ENCODE measurements around the gene PLSCR1.

PLSCR1 gene

DNA sequence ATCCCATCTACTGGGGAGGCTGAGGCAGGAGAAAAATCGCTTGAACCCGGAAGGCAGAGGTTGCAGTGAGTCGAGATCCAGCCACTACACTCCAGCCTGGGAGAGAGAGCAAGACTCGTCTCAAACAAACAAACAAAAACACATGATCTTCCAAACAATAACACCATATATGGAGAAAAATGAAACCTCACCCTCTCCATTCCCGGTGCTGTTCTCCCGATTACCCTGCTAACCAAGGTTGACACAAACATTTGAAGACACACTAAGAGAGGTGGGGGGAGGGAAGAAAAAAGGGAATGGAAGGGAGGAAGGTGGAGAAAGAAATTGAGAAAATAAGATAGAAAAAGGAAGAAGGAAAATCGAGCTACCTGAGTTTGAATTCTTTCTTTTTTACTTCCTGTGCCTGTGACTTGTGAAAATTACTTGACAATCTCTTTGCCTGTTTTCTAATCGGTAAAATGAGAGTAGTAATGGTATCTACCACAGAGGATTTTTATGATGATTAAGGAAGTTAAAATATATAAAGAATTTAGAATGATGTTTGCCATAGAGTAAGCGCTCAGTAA is 73.9 kb downstream of the PLSCR1 start:
- DNase-seq: peak; percentile 21

DNA sequence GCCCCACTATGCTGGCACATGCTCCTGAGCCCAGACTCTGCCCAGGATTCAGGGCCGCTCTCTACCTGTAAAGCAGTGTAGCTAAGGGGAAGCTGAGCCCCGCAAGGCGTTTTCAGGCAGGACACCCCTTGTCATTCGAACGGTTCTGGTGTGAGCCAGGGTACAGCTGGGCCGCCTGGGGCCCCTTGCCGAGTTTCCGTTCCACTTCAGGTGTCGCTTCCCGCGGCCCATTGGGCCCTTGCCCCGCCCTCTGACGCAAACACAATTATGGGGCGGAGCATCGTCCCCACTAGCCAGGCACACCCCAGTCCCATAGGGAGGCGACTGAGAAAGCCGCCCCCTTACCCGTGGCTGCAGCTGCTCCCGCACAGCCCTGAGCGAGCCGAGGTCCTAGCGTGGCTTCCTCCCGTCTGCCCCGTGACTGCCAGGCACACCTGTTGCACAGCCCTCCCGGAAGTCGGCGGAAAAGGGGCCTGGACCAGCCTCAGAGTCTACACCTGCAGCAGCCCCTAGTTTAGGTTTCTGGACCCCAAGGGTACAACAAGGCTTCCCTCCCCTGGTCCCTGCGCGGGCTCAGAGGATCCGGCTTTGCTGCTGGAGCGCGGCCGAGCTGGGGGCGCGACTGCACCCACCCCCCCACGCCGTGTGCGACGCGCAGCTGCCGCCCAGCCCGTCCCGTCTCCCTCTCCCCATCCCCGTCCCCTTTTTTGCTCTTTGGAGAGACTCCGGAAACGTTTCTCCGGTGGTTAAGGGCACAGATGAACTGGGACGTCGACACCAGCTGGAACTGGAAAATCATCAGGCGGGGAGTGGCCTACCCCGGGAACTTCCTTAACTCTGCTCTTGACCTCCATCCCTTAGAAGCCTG is 75.0 kb downstream of the PLSCR1 start, which contains the start of gene PLSCR2:
PLSCR2 (minus strand) TSS at position 412 of the 868 bp plus-strand sequence. CDS start 9,657 bp downstream, outside the sequence.
- peak; percentile 91 for DNase-seq

DNA sequence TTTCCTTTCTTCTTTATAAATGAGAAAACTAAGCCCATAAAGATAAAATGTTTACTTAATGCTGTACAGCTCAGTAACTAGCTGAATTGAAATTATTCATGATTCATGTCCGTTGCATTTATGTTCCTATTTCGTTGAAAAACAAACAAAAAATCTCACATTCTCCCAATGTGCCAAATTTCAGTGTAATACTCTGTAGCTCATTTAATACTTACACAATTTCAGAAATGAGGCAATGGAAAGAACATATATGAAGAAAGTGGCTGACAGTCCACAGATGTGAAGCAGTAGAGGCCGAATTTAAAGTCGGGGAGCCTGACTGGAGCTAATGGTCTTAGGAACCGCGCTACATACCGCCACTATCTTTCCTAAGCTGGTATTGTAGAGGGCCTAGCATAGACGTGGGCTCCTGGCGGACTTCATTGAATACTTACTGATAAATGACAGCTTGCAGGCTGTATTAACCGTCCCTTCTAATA is 75.7 kb downstream of the PLSCR1 start:
- peak; percentile 58 for DNase-seq

DNA sequence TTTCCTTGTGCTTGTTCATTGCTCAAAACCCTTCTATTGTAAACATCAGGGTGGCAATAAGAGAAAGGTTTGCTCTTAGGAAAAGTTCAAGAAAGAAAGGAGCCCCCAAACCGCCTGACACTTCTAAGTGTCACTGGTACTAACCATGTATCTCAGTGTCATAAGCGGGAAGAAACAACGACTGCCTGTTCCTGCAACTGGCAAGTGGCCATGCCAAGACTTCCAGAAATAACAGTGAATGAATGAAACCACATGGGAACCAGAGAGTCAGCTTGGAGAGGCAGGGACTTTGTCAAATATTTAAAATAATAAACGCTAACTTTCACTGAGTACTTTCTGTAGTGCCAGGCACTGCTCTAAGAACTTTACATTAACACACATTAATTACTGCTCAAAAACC is 76.2 kb downstream of the PLSCR1 start:
- no peak for DNase-seq

DNA sequence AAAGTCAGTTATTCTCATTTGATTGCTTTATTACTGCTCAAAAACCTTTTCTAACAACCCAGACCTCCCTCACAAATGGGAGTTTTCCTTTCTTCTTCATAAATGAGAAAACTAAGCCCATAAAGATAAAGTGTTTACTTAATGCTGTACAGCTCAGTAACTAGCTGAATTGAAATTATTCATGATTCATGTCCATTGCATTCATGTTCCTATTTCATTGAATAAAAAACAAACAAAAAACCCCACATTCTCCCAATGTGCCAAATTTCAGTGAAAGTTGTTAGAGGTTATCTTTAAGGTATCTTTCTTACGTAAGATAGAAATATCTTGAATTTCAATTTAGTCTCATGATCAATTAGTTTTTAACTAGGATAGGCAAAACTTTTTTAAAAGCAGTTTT is 77.8 kb downstream of the PLSCR1 start:
- no peak for DNase-seq

DNA sequence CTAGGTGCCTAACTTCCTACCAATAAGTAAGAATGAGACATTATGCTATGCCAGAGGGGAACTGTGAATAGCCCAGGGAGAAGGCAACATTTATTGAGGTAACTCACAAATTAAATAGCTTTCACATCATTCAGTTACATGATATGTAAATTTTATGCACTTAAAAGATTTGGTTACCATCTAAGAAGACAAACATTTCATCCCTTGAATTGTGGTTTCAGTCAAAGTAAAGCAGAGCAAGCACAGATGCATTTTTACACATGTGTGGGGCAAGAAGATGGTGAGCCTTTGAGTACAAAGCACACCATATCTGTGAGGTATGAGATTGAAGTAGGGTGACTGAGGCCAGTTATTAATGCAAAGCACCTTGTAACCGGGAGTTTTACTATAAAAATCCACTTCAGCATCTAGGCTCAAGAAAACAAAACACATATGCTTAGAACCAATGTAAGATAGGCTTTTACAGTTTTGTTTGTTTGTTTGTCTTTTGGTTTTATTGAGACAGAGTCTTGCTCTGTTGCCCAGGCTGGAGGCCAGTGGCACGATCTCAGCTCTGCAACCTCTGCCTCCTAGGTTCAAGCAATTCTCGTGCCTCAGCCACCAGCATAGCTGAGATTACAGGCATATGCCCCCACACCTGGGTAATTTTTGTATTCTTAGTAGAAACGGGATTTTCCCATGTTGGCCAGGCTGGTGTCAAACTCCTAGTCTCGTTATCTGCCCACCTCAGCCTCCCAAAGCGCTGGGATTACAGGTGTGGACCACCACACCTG is 78.5 kb downstream of the PLSCR1 start:
- DNase-seq: no peak

Measured in NCI-H146 (cell line).